Measurements from ENCODE around the gene TACC3.

TACC3 gene

GRCh38 chr4:1759818-1760223 lies 38.5 kb downstream of the TACC3 start:
- DNase-seq (ENCODE audit: low read depth in 2 of 2): no peak

- no peak for DNase-seq (ENCODE audit: low read depth in 2 of 2)
Observed at GRCh38 chr4:1760521-1761071, 39.3 kb downstream of the TACC3 start.

DNA sequence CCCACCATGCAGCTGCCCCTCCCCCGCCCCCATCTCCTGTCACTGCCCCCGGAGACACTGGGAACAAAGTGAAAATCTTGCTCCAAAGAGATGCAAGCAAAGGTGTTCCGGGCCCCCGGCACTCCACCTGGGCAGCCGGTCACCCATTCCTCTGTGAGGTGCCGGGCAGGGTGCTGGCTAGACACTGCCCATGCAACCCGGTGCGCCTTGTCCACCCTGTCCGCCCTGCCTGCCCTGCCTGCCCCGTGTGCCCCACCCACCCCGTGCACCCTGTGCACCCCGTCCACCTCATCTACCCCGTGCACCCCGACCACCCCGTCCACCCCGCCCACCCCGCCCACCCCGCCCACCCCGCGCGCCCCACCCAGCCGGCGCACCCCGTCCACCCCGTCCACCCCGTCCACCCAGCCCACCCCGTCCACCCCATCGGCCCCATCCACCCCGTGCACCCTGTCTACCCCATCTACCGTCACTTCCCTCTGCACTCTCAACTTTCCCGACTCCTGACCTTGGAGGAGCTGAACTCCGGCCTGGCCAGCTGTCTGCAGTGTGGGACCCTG lies 39.9 kb downstream of the TACC3 start:
- no peak for DNase-seq (ENCODE audit: low read depth in 2 of 2)

- DNase-seq (ENCODE audit: low read depth in 2 of 2): no peak
Observed at GRCh38 chr4:1762264-1763010, 41.1 kb downstream of the TACC3 start.

DNA sequence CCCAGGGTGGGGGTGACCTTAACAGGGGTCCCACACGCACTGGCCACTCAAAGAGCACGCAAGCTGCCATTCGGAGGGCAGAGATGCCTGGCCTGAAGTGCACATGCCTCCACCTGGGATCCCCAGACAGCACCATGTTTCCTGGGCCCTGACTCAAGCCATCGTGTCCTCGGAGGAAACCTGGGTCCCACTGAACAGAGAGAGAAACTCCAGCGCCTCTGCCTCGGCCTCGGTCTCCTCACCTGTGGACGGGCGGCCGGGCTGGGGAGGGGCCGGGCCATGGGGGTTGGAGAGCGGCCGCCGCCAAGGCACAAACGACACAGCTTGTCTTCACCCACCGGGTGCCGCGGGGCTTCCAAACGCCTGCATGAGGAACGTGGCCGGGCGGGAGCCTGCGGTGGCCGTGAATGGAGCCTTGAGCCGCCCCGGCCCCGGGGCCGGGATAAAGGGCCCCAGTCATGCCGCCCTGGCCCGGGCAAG lies 41.8 kb downstream of the TACC3 start:
- DNase-seq (ENCODE audit: low read depth in 2 of 2): no peak

DNA sequence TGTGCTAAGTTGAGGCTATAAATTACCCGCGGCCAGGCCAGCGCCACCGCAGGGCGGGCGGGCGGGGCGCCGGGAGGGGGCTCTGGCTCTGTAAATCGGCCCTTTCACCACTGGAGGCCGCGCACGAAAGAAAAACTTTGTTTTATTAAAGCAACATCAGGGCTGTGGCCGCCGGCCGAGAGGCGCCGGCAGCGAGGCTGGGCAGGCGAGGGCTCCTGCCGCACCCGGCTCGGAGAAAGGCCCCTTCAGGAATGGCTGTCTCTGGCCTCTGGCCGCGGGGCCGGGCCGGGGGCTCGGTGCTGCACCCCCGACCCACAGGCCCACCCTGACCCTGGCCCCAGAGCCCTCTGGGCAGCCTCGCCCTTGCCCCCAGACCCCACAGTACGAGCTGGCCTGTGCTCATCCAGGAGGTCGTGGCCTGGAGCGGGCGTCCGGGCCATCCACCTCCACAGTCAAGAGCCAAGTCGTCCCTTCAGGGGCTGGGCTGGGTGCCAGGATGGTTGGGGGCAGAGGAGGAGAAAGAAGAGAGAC lies 42.3 kb downstream of the TACC3 start:
- DNase-seq (ENCODE audit: low read depth in 2 of 2): no peak

GRCh38 chr4:1764670-1765069 lies 43.3 kb downstream of the TACC3 start:
- no peak for DNase-seq (ENCODE audit: low read depth in 2 of 2)

DNA sequence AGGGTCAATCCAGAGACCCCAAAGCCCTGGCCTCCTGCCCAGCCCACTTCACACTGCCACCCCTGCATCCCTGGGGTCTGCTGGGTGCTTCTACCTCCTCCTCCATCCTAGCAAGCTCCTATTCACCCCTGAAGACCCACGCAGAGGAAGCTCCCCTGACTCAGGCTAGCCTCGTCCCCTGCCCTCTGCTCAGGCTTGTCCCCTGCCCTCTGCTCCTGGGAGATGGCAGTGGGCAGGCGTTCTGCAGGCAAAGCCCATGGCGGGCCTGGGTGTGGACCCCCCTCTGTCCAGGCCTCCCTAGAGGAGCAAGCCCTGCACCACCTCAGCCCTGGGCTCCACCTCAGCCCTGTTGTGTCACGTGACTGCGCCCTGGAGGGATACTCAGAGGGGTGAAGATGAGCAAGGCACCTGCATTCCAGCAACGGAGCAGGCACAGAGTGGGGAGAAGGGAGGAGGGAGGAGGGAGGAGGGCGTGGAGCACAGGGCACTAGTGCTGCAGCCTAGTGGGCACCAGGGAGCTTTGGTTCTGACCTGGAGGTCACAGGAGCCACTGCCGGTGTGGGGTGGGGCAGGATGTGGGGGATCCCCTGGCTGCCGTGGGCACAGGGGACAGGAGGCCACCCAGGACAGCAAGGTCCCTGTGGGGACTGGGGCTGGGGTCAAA lies 44.2 kb downstream of the TACC3 start:
- no peak for DNase-seq (ENCODE audit: low read depth in 2 of 2)

DNA sequence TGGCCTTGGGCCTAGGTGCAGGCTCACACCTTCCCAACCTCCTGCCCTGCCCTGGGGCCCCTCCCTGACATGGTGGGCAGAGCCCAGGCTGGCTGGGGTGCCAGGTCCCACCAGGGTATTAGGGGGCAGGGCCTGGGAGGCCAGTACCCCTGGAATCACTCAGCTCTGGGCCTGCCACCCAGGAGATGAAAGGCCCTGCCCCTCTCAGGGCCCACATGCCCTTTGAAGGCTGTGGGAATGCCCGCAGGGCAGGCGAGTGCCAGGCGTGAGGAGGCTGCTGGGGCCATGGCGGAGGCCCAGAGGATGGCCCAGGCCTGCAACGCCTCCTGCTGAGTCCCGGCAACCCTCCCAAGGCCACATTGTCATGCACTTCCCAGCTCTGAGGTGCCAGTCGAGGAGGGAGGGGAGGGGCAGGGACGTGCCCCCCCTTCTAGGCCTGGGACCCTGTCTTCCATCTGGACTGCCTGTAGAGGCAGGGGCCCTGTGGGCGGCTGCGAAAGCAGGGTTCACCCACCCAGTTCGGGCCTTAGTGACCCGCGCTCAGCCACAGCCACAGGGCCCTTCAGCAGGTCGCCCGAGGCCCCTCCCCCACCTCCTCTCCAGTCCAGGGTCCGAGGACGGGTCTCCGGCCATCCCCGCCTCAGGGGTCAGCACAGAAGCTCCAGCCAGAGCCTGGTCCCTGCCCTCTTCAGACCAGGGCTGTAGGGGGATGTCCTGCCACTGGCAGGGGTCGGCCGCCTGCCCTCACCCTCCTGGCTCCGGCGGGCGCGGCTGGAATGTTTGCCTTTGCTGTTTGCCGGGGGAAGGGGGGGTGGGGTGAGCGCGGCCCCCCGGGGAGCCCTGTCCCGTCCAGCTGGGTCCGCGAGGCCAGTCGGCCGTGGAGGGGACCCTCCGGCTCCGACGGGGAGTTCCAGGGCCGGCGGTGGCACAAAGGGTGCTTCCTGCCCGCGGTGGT lies 45.1 kb downstream of the TACC3 start:
- DNase-seq (ENCODE audit: low read depth in 2 of 2): no peak

DNA sequence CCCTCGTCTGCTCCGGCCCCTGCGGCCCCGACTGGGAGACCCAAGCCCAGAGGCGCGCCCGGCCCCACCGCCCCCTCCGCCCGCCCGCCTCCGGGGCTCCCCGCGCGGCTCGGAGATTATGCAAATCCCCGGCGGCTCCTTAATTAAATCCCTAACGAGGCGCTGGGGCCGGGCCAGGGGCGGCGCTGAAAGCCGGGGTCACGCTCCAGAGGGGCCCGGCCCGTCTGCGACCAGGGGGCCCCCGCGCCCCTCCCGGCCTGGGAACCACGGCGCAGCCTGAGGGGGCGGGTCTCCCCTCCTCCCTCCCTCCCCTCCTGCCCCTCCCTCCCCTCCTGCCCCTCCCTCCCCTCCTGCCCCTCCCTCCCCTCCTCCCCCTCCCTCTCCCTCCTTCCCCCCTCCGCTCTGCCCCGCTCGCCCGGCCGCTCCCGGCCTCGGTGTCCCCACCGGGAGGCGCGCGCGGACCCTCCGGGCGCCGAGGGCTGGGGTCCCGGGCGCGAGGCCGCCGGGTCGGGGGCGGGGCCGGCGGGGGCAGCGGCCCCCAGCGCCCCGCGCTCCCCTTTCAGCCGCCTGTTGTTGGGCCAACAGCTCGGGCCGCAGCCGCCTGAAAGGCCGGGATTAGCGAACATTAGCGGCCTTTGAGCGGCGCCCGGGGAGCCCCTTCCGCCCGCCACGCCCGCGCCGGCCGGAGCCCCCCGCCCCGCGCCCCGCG lies 45.9 kb downstream of the TACC3 start:
- DNase-seq (ENCODE audit: low read depth in 2 of 2): no peak

GRCh38 chr4:1767770-1768366 lies 46.5 kb downstream of the TACC3 start:
- peak in 1 of 2 donors; percentile 19 for DNase-seq (ENCODE audit: low read depth in 2 of 2)

GRCh38 chr4:1768367-1769034 lies 47.2 kb downstream of the TACC3 start:
- DNase-seq (ENCODE audit: low read depth in 2 of 2): no peak

DNA sequence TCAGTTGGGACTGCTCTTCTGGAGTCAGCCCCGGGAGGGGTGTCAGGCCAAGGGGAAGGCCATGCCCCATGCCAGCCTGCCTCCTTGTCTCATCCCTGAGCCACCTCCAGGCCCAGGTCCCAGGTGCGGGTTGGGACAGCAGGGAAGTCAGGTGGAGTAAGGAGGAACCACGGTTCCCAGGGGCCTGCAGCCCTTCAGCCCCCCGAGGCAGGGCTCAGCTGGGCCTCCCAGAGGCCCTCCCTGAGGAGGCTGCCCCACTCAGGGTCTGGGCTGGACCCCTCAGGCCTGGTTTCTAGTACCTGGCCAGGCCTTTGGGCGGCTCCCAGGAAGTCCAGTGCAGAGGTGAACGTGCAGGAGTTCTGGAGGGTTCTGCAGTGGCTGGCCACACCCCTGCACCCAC lies 48.4 kb downstream of the TACC3 start:
- no peak for DNase-seq (ENCODE audit: low read depth in 2 of 2)

DNA sequence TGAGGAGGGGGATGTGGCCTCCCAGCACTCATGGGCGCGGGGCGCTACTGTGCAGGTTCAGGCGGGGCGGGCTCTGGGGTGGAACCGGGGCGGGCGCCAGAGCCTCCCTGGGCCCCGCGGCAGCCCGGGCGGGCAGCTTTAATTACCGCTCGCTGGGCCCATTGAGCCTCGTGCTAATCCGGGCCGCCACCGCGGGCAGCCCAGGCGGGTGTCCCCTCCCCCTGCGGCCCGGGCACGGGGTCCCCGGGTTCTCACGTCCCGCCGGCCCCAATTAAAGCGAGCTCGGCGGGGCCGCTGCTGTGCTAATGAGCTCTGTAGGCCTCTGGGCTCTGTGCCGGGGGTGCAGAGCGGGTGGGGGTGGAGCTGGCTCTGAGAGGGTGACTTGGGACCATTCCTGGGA lies 48.9 kb downstream of the TACC3 start:
- DNase-seq (ENCODE audit: low read depth in 2 of 2): no peak

- DNase-seq (ENCODE audit: low read depth in 2 of 2): no peak
Observed at GRCh38 chr4:1770791-1771231, 49.5 kb downstream of the TACC3 start.

DNA sequence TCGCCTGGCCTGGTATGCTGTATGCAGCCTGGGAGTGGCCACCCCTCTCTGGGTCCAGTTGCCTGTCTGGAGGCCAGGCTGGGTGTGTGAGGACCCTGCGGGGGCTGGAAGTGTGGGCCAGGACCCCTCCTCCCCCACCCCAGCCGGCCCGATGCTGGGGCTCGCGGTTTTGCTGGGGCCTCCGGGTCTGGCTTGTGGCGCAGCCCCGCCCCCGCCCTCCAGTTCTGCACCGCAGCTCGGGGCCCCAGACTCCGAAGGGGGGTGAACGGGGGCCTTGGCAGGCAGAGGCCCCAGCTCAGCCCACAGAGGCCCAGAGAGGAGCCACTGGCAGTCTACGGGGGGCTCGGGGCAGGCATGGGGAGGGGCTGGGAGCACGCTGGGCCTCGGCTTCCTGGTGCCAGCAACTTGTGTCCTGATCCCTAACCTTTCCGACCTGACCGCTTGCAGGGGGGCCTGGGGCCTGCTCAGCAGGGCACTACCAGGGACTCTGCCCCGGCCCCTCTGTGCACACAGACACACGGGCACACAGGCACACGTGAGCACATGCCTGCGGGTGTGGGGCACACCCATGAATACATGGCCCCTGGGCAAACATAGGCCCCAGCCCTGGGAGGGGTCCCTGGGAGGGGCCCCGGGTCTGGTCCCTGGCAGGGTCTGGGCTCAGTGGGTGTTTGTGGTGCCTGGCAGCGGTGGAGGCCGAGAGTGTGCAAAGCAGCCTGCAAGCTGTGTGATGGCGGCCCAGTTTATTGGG lies 50.4 kb downstream of the TACC3 start:
- DNase-seq (ENCODE audit: low read depth in 2 of 2): no peak

DNA sequence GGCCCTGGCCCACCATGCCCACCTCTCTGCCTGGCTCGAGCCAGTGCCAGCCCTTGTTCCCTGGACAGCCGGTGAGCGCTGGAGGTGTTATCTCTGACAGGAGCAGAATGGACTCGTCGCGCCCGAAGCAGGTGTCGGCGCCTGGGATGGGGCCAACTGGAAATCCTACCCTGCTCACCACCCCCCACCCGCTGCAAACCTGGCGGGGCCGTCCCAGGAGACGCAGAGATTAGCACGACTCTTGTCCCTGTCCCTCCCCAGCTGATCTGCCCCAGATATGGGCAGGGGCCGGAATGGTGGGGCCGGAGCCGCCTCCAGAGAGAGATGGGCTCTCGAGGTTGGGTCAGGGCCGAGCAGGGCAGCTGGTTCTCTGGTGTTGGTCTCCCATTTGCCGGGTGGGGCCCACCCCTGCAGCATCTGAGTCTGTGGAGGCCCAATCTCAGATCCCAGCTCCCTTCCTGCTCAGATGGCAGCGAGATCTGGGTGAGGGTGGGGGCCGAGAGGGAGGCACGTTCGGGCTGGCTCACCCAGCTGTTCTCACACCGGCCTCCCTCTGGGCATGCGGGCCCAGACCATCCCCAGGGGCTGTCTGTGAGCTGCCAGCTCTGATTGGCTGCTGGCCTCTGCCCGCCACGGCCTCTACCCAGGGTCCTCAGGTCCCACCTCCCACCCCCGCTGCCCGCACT lies 51.7 kb downstream of the TACC3 start:
- DNase-seq (ENCODE audit: low read depth in 2 of 2): no peak

GRCh38 chr4:1773754-1774153 lies 52.4 kb downstream of the TACC3 start:
- no peak for DNase-seq (ENCODE audit: low read depth in 2 of 2)
